Stimulated activated CD4-positive, alpha-beta T cell treated with anti-CD3 and anti-CD28 coated beads, Interleukin-4, amount 100 ng/mL, for 48 hours (primary cell): Measurements from ENCODE around the gene LILRB5.
"Not testable (repeated sequence)": the region's sequence is repeated elsewhere in the genome, so short reads cannot be mapped to it uniquely, and the experiment has no call there.

ENCODE experiments used
- DNase-seq, 2 donors: peaks; one replicate each; pipeline ENCODE4 v3.0.0-alpha.2; 2020; ENCODE audit warnings: low read depth in 2 of 2

LILRB5 gene

GRCh38 chr19:54257116-54257480 is at the start of gene LILRB5:
Gene LILRB5, minus strand, starts transcription at chr19:54257273. Its CDS starts 80 bp downstream, at chr19:54257193.
- no peak for DNase-seq

GRCh38 chr19:54305141-54305540 is 48.1 kb upstream of the LILRB5 start:
- no peak for DNase-seq

- DNase-seq: no peak
Observed at GRCh38 chr19:54302257-54302656, 45.2 kb upstream of the LILRB5 start.

- no peak for DNase-seq
Observed at GRCh38 chr19:54299515-54299914, 42.4 kb upstream of the LILRB5 start.

- no peak for DNase-seq
Observed at GRCh38 chr19:54299126-54299498, 42.0 kb upstream of the LILRB5 start.

- no peak for DNase-seq
Observed at GRCh38 chr19:54298357-54299125, 41.5 kb upstream of the LILRB5 start.

GRCh38 chr19:54297759-54298305 is 40.8 kb upstream of the LILRB5 start:
- DNase-seq: no peak

GRCh38 chr19:54294539-54294938 is 37.5 kb upstream of the LILRB5 start:
- no peak for DNase-seq

GRCh38 chr19:54289160-54289559 is 32.1 kb upstream of the LILRB5 start:
- not testable (repeated sequence) for DNase-seq

GRCh38 chr19:54287456-54287855 is 30.4 kb upstream of the LILRB5 start:
- no peak for DNase-seq

GRCh38 chr19:54286283-54286682 is 29.2 kb upstream of the LILRB5 start:
- DNase-seq: not testable (repeated sequence)

- not testable (repeated sequence) for DNase-seq
Observed at GRCh38 chr19:54285427-54286056, 28.5 kb upstream of the LILRB5 start.

- no peak for DNase-seq
Observed at GRCh38 chr19:54282686-54283470, 25.8 kb upstream of the LILRB5 start.

GRCh38 chr19:54281729-54282075 is 24.6 kb upstream of the LILRB5 start:
- DNase-seq: not testable (repeated sequence)

GRCh38 chr19:54281007-54281728 is 24.1 kb upstream of the LILRB5 start, which contains the start of gene LILRB2:
Gene LILRB2, minus strand, starts transcription at chr19:54281110. Its CDS starts 614 bp downstream, at chr19:54280496.
- DNase-seq: no peak

GRCh38 chr19:54280441-54280840 is 23.4 kb upstream of the LILRB5 start:
- DNase-seq: not testable (repeated sequence)

GRCh38 chr19:54280025-54280424 is 23.0 kb upstream of the LILRB5 start:
- not testable (repeated sequence) for DNase-seq

- DNase-seq: no peak
Observed at GRCh38 chr19:54279406-54279962, 22.4 kb upstream of the LILRB5 start.

GRCh38 chr19:54278571-54279195 is 21.6 kb upstream of the LILRB5 start:
- not testable (repeated sequence) for DNase-seq

GRCh38 chr19:54278056-54278455 is 21.0 kb upstream of the LILRB5 start:
- DNase-seq: not testable (repeated sequence)
